GM04504 (cell line): ENCODE results near the gene ITPK1.

Experiments used
- DNase-seq: peaks from one replicate; pipeline ENCODE4 v3.0.0-alpha.2; 2012; ENCODE audit warnings: low read depth

ITPK1 gene

DNA sequence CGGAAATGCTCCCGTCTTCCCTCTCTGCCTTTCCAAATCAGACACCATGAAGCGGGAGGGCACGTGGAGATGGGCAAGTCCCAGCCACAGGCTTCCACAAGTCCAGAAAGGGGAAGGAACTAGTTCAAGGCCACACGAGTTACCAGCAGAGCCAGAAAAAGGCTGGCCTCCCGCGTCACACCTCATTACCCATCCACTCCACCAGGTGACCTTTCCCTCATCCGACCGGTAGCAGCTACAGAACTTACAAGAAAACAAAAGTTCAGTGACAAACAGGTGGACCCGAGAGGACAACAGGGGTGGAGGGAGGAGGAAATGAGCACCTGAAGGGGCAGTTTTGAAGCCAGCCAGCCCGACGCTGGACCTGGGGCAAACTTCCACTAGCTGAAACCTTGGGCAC is 145.9 kb downstream of the ITPK1 start:
- no peak for DNase-seq

DNA sequence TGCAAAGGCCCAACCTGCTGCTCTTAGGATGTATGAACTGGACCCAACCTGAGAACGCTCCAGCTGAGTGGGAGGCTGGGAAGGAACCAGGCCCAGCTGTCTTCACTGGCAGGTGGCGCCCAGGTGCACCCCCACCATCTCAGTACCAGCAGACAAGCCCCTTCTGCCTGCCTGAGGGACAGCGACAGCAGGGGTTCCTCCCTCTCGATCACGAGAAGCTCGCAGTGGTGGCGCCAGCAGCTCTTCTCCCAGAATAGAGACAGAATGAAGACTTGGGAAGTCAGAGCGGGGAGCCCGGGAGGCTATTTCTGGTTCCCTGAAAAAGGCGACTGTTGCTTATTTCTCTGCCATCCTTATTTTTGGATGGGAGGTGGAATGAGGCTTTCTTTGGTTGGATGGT is 146.3 kb downstream of the ITPK1 start:
- no peak for DNase-seq

DNA sequence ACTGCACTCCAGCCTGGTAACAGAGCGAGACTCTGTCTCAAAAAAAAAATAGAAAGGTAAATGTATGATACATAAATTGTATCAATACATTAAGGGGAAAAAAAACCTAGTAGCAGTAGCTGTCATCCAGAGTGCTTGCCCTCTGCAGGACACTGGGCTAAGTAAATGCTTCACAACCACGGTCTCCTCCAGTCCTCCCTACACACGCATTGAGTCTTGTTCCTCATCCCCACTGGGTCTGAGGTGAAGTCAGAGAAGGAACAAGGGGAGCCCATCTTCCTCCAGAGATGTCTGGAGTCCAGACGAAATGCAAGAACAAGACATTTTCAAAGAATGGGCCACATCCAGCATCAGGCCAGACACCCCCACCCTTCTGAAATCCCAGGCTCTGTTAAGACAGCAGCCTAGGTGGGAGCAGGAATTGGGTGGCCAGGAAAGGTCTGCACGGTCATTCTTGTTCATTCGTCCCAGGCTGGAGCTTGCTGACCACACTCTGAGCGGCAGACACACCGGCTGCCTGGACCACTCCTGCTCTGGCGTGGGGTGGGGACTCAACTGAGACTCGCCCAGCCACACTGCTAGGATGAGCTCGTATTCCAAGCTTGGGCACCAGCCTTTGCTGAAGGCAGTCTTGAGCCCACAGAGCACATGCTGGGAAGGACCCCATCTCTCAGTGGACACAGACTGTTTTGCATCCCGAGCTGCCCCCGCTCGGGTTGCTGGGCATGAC is 147.3 kb downstream of the ITPK1 start:
- no peak for DNase-seq

DNA sequence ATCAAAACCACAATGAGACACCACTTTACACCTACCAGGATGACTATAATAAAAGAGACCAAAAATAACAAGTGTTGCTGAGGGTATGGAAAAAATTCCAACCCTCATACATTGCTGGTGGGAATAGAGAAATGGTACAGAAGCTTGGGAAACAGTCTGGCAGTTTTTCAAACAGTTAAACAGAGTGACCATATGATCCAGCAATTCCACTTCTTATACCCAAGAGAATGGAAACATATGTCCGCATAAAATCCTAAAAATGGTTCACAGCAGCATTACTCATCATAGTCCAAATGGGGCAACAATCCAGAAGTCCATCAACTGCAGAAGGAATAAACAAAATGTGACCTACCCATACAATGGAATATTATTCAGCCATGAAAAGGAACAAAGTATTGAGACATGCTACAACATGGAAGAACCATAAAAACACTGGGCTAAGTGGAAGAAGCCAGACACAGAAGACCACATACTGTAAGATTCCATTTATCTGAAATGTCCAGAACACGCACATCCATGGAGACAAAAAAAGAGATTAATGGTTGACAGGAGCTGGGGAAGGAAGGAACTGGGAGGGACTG is 148.3 kb downstream of the ITPK1 start:
- DNase-seq: no peak

DNA sequence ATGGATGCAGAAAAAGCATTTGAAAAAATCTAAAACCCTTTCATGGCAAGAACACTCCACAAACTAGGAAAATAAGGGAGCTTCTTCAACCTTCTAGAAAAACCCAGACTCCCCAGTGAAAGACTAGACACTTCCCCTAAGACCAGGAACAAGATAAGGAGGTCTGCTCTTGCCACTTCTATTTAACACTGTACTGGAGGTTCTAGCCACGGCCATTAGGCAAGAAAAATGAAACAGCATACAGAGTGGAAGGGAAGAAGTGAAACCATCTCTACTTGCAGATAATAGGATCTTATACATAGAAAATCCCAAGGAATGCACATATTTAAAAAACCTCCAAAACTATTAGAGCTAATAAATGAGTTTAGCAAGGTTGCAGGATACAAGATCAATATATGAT is 150.4 kb downstream of the ITPK1 start:
- DNase-seq: no peak

DNA sequence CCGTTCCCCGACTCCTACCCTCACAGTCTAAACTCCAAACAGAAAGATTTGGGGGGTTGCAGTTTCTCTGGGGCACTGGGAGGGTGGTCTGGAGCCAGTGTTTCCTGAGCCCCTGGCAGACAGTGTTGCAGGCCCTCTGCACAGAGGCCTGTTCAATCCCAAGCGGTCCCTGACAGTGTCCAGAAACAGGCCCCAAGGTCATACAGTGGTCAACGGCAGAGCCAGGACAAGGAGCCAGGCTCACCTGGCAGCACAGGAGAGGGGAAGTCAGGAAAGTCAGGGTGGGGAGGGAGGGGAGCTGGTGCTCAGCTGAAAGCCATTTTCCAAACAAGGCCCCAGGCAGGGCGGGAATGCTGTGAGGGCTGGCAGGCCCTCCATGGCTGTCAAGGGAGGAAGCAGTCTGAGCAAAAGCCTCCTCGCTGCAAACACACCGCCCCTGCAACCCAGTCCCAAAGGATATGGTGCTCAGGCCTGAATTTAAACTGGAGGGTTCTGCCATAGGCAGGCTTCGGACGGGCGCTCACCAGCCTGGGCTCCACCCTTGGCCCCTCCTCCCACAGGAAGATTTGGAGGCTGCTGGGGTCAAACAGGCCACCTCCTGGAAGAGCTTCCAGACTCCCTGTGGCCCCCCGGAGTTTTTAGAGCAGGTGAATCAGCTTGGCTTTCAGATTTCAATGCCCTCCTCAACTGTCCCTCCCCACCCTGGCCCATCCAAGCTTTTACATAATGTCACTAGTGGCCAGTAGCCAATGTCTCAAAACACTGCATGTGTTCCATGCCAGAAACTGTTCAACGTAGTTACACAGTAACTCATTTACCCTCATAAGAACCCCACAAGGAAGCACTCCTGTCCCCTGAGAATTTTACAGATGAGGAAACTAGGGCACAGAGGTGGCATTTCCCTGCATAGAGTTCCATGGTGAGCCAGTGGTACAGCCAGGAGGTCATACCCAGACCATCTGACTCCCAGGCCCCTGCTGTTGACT is 151.3 kb downstream of the ITPK1 start:
- no peak for DNase-seq

DNA sequence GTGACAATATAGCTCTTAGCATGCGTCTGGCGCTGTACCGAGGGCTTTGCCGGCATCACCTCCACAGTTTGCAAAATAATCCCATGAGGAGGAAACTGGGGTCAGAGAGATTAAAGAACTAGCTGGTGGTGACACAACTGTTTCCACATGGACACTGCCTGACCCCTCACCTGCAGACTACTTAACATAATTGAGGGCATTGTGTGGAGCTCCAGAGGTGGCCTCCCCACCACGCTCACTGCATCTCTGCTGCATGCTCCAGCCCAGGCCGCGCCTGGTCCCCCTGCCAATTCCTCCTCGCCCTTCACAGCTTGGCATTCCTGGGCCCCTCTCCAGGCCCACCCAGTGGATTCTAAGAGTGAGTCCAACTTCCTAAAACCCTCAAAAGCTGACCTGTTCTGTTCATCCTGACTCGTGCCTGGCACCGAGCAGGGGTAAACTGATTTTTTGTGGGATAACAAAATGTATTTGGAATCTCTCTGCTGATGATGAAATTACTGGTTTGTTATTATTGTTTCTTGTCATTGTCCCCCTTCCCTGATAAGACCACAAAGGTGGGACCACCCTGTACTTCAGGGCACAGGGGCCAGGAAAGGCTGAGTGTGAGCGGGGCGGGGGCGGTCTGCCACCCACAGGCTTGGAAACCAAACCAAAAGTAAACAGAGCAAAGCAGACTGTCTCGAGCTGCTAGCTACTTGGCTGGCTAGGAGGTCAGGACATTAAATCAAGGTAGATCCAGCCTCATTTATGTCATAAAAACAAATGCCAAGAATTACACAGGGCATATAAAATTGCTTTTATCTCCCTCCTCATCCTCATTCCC is 152.2 kb downstream of the ITPK1 start:
- no peak for DNase-seq

DNA sequence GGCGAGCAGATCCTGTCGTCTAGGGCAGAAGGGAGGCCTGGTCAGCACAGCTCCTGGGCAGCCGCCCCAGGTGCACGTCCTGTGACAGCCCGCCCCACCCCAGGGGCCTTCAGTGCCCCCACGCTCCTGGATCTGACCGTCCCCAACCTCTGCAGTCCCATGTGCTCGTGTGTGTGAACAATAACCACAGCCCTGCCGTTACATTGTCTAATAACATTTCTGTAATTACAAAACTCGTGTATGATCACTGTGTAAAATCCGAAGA is 153.0 kb downstream of the ITPK1 start:
- DNase-seq: no peak

DNA sequence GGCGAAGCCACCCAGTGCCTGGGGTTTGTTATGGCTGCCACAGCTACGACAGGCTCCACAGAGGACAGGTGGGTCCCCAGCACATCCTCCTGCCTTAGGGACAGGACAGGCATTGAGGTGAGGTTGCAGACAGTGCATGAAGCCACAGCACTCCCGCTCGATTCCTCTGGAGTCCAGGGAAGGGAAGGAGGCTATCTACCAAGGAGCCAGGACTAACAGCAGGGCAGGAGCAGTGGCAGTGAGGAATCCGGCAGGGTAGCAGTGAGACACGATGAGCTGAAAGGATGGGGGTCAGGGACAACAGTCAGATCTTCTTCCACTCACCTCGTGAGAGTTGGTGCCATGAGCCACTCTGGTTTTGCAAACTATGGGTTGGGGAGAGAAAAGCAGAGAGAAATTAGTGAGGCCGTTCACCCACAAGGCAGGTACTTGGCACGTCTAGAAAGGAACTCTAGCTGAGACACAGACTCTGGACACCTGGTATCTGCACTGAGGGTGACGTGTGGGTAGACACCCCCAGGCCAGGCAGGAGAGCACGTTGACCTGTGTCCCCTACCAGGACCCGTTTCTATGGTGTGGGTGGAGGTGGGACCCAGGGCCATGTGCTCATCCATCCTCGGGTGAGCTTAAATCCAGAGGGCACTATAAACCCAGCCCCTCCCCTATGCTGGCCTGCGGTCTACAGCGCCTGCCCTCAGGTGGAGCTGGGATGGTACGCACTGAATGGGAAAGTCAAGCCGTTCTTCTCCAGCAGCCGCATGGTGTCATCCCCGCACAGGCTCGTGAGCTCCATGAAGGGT is 153.5 kb downstream of the ITPK1 start:
- DNase-seq: no peak

DNA sequence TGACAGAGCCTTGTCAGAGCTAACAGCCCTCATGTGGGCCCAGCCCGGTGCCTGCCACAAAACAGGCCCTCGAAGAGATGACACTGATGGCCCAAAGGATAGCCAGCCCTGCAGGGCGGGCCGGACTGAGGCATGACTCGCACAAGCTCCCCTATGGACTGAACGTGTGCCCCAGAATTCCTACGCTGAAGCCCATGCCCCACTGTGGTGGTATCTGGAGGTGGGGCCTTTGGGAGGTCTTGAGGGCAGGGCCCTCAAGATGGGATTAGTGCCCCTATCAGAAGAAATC is 154.2 kb downstream of the ITPK1 start:
- DNase-seq: no peak

DNA sequence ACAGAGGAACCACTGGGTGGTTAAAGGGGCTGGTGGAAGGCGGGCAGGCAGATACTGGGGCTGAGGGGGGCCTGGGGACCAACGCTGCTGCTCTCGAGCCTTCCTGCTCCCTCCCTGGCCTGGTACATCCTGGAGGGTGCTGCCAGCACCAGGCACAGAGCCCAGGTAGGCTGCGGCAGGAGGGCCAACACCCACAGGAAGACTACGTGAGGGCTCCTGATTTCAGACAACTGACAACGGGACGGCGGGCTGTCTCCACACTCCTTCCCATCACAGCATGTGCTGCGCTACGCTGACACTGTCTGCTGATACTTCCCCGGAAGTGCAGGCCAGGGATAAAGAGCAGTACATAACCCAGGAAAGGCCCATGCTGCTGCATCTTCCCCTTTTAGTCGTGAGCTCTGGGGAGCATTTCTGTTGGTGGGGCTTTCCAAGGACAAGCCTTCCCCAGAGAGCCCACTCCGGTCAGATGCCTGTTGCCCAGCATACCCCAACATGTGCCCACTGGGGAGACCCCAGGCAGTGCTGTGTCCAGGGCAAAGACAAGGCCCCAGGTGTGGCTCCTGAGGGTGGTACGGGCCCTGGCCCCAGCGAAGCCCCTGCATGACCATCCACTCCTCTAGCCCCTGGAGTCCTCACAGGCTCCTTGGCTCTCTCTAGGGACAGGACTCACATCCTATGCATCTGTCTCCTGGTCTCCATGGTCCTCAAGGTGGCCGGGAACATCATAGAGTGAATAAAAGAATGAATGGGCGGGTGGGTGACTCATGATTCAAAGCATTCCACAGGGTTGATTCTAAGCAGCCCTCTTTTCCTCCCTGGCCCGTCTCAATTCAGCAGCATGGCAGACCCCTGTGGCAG is 154.8 kb downstream of the ITPK1 start:
- DNase-seq: no peak

DNA sequence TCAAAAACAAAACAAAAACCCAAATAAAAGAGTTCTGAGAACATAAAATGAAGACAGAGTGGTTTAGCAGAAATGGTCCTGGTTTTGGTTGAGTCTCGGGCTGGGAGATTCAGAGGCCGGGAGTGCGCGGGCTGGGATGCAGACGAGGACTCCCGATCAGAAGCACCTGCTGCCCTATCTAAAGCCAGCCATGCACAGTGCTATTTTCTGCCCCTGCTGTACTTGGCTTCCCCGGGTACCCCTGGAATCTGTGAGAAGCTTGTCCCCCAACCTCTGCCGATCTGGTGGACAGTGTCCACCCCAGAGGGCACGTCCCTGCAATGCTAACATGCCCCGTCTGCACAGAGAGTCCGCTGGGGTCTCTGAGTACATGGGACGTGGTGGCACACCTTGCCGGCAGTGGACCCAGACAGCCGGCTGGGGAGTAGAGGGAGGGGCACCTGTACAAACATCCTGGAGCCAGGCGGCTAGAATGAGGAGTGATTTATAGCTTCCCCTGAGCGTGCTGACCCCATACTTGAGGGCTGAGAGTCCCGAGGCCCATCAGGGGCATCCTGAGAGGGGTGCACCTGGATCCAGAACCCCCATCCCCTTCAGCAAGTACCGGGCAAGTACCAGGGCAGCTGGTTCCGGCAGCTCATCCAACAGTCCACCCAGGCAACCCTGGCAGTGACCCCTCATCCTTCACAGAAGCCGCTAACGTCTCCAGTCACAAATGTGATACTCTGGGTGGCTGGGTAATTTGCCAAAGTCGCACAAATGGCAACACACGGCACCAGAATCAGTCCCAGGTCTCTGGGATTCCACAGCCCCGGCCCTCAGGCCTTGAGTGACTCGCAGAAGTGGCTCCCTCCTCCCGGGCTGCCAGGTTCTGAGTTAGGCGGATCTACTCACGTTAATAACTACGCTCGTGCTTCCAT is 155.7 kb downstream of the ITPK1 start:
- DNase-seq: no peak

DNA sequence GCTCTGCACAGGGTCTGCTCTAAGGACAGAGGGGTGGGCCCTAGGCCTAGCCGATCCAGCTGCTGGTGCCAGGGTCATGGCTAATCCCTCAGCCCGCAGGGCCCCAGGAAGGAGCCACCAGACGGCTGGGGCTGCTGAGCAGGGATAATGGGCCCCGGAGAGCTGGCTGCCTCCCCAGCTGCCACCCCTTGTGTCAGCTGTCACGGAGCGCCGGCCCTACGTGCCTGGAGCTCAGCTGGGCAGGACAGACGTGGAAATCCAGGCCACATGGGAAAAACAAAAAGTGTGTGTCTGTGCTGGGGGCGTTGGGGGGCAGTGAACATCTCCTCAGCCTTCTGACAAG is 156.6 kb downstream of the ITPK1 start:
- no peak for DNase-seq

DNA sequence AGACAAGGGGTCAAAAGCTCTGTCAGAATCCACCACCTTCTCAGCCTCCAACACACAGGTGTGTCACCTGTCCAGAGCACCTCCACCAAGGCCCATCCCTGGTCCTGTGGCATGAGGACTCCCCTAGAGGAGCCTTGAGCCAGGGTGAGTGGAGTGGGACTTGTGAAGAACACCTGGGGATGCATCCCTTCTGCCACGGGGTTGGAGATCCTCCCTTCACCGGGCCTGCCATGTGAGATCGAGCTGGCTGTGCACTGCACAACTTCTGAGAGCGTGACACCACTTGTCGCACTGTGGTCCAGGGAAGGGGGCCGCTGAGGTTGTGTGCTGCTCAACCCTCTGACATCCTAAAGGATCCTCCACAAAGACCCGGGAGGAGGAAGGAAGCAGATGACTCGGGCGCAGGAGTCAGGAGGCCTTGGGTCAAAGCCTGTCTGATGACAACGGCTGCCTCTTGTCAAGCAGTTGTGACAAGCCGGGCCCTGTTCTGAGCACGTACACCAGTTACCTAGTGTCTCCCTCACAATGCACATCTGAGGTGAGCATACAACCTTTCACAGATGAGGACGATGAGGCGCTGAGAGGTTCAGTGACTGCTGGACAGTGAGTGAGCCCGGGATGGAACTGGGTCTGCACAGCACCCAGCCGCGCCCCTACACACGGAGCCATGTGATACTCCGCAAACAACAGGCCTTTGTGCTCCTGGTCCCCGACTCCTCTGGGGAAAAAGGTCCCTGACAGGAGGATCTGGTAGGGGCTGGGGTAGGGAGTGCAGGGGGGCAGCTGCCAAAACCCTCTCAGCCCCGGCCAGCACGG is 157.1 kb downstream of the ITPK1 start:
- DNase-seq: no peak

DNA sequence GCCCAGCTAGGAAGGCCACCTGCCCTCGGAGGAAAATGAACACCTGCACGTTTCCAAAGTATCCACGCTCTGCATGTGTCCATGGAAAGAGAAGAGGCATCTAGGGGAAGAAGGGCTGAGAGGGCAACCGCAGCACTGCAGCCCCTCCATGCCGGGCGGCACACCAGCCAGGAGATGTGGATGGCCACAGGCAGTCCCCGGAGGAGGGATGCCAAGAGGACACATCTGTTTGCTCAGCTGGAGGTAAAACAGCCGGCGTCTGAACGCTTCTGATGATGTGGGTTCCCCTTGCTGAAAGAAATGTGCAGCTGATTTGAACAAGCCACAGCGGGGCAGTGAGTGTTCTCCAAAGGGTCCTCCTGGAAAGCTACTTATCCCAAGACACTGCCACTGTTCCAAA is 158.8 kb downstream of the ITPK1 start:
- no peak for DNase-seq

DNA sequence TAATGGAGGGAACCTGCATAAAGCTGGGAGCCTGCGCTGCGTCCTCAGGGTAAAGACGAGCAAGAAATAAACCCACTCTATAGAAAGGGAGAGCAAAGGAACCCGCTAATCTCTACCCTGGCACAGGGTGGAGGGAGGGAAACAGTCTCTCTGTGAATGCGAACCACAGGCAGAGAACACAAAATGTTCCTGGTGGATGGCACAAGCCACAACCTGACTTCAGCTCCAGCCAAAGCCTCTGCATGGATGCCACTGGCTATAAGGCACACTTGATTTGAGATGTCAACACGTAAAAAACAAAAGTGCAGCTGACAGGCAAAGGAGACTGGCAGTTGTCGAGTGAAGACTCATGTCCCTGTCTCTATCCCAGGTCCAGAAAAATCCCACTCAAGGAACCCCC is 160.3 kb downstream of the ITPK1 start:
- DNase-seq: no peak

DNA sequence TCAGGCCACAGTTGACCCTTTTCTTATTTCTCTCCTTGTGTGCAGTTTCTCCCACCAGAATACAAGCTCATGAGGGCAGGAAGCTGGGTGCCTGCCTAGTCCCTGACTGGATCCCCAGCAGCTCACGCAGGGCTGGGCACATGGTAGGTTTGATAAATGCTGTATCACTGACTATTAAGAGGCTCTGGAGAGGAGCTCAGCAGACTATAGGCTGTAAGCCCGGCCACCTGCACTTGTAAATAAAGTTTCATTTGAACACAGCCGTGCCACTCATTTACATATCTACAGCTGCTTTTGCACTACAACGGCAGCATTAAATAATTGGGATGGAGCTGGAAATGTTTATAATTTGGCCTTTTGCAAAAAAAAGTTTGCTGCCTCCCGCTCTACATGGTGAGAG is 160.8 kb downstream of the ITPK1 start:
- no peak for DNase-seq

DNA sequence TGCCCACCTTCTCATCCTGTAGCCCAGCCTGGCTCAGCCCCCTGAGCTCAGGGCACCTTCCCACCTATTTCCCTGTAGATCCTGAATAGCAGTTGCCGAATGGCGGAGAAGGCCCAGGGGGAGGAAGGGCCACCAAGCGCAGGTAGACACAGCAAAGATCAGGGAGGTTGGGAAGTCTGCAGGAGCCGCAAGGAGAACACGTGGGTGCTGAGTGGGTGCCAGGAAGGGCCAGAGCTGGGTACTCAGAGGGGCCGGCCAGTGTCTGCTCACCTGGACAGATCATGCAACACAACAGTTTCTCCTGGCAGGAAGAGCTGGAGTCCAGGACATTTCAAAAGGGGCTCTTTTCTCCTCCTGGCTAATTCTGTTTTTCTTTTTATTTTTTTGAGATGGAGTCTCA is 162.2 kb downstream of the ITPK1 start:
- no peak for DNase-seq
